Measurements from ENCODE around the gene MEI4.
"Not testable (repeated sequence)": the region's sequence is repeated elsewhere in the genome, so short reads cannot be mapped to it uniquely, and the experiment has no call there.

GRCh38 chr6:77752156-77752555 is 99.3 kb downstream of the MEI4 start:
- not testable (repeated sequence) for TF ChIP-seq CTCF (IDR thresholded peaks at IDR 0.05; ENCODE audit: borderline replicate concordance, extremely low read depth, low read length, poor library complexity, severe bottlenecking); EZH2 (IDR thresholded peaks at IDR 0.05; ENCODE audit: borderline replicate concordance, low read depth, low read length, severe bottlenecking)
